ENCODE data around the gene LRRN2.

LRRN2 gene

GRCh38 chr1:204592246-204592948, 93.1 kb downstream of the LRRN2 start:
- no peak for DNase-seq (ENCODE audit: low read depth, low spot score)
- H3K4me3 ChIP-seq (ENCODE audit: low read depth, low read length): no peak overlapping the region
- POLR2A ChIA-PET: interaction anchor here (0.5 kb wide), 1 partner anchor 20 kb away, joined by 5 read pairs; no protein-coding TSS in a partner anchor
- CTCF ChIA-PET: interaction anchor here (0.9 to 2.3 kb wide), 4 partner anchors 18 to 215 kb away, joined by 3 to 17 read pairs (median 5); no protein-coding TSS in a partner anchor
- no peak for TF ChIP-seq CTCF (IDR thresholded peaks at IDR 0.05; ENCODE audit: insufficient read depth, low read length, missing control alignments)

- CTCF ChIA-PET: interaction anchor here (0.9 to 2.3 kb wide), 4 partner anchors 17 to 216 kb away, joined by 3 to 17 read pairs (median 5); no protein-coding TSS in a partner anchor
- no peak overlapping the region for H3K4me3 ChIP-seq (ENCODE audit: low read depth, low read length)
- no peak for TF ChIP-seq CTCF (IDR thresholded peaks at IDR 0.05; ENCODE audit: insufficient read depth, low read length, missing control alignments)
- no peak for DNase-seq (ENCODE audit: low read depth, low spot score)
- POLR2A ChIA-PET: interaction anchor here (0.5 kb wide), 1 partner anchor 19 kb away, joined by 5 read pairs; no protein-coding TSS in a partner anchor
Measured at GRCh38 chr1:204591473-204592090, 94.0 kb downstream of the LRRN2 start.

- POLR2A ChIA-PET: interaction anchor here (1.0 kb wide), 1 partner anchor 172 kb away, joined by 3 read pairs; no protein-coding TSS in a partner anchor
- H3K4me3 ChIP-seq (ENCODE audit: low read depth, low read length): no peak overlapping the region
- TF ChIP-seq CTCF (IDR thresholded peaks at IDR 0.05; ENCODE audit: insufficient read depth, low read length, missing control alignments): no peak
- no peak for DNase-seq (ENCODE audit: low read depth, low spot score)
- CTCF ChIA-PET: interaction anchor here (0.8 to 2.6 kb wide), 8 partner anchors 8 to 219 kb away, joined by 3 to 18 read pairs (median 3); no protein-coding TSS in a partner anchor
Measured at GRCh38 chr1:204589409-204590038, 96.0 kb downstream of the LRRN2 start.

GRCh38 chr1:204588826-204589225, 96.7 kb downstream of the LRRN2 start:
- H3K4me3 ChIP-seq (ENCODE audit: low read depth, low read length): no peak overlapping the region
- ChIA-PET CTCF (interaction anchor here (0.8 to 2.6 kb wide), 8 partner anchors 7 to 255 kb away, joined by 3 to 18 read pairs (median 3); no protein-coding TSS in a partner anchor), POLR2A (interaction anchor here (1.0 kb wide), 1 partner anchor 172 kb away, joined by 3 read pairs; no protein-coding TSS in a partner anchor)
- DNase-seq (ENCODE audit: low read depth, low spot score): no peak
- no peak for TF ChIP-seq CTCF (IDR thresholded peaks at IDR 0.05; ENCODE audit: insufficient read depth, low read length, missing control alignments)

GRCh38 chr1:204587621-204588020, 97.9 kb downstream of the LRRN2 start:
- DNase-seq (ENCODE audit: low read depth, low spot score): no peak
- POLR2A ChIA-PET: no interaction called here
- no peak overlapping the region for H3K4me3 ChIP-seq (ENCODE audit: low read depth, low read length)
- TF ChIP-seq CTCF (IDR thresholded peaks at IDR 0.05; ENCODE audit: insufficient read depth, low read length, missing control alignments): no peak
- CTCF ChIA-PET: interaction anchor here (1.0 to 2.6 kb wide), 2 partner anchors 21 to 219 kb away, joined by 5 to 18 read pairs; no protein-coding TSS in a partner anchor

All from AG04449 (cell line).